RPMI8226 (cell line): Measurements from ENCODE around the gene CMIP.

ENCODE experiments used
- DNase-seq: peaks from one replicate; pipeline ENCODE4 v3.0.0-alpha.2; 2015

Gene CMIP

DNA sequence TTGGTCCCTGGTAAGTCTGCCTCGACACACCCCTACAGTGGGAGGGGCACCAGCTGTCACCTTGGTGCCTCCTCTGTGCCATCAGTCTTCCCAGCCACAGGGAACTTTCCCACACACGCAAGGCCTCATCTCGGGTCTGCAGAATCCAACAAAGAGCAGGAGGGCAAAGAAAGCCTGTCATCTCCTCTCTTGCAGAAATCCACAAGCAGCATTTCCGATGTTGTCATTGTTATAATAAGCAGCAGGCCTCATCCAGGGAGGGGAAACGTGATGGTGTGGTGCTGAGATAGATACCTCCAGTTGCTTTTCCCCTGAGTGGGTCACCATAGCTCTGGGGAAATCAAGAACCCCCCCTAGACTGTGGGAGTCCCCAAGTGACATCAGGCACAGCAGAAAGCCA is 110.4 kb downstream of the CMIP start:
- DNase-seq: no peak

DNA sequence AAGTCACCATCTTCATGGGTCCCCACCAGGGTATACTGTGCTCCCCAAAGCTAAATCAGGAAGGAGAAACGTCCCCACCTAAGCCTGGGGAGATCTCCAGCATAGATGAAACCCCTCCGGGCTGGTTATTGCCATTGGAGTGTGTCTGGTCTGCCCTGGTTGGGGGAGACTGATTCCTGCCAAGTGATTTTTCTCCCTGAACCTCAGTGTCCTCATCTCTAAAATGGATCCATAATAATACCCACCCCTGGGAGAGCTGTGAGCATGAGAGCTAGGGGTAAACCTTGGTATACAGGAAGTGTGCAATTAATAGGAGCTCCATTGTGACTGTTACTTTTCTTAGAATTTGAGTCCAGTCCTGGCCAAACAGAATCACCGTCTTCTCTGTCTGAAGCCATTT is 111.1 kb downstream of the CMIP start:
- DNase-seq: no peak

DNA sequence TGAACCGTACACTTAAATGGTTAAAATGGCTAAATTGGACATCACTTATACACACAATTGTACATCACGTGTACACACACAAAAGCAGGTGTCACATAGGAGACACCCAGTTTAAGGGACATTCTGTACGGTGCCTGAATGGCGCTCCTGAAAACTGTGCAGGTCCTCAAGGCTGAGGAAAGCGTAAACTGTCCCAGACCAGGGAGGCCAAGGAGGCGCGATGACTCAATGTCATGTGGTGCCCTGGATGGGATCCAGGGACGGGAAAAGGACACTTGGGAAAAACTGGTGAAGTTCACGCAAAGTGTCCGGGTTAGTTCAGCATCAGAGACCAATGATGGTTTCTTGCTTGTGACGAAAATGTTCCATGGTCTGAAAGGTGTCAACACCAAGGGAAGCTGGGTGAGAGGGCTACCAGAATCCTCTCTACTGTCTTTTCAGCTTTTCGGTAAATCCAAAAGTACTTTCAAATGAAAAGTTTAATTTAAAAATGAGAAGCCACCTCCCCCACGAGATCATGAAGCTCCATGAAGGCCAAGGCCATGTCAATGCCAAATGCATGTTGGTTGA is 112.2 kb downstream of the CMIP start:
- no peak for DNase-seq

DNA sequence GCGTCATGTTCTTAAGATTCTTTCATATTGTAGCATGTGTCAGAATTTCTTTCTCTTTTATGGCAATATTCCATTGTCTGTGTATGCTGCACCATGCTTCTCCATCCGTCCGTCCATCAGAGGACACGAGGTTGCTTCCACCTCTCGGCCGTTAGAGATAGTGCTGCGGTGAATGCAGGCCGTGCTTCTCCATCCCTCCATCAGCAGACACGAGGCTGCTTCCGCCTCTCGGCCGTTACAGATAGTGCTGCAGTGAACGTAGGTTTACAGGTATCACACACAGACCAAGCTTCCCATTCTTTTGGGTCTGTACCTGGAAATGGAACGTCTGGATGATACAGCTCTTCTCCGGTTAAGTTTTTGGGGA is 113.5 kb downstream of the CMIP start:
- no peak for DNase-seq

DNA sequence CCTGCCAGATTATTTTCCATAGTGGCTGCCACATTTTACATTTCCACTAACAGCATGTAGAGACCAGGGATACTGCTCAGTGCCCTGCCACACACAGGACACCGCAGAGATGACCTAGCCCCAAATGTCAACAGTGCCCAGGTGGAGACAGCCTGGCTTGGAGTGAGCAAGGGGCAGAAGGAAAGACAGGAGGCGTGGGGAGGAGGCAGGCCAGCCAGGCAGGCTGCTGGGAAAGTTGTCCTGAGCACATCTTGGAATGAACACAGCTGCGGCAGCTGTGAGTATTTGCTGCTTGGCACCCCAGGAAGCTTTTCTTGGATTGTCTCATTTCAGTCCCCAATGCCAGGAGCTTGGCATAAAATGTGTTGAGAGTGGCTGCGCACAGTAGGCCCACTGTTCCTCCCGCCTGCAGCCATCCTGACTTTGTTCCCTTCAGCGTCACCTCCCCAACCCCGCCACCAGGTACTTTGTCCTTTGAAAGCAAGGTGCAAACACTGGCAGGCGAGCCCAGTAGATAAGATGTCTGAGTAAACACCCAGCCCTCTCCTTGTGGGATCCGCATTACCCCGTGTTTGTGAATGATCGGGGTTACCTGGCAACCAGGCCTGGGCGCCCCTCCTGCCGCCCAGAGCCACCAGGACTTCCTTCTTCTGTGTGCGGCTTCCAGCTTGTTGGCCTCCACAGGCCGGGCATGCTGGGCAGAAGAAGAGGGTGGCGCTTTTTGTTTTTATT is 114.0 kb downstream of the CMIP start:
- no peak for DNase-seq

DNA sequence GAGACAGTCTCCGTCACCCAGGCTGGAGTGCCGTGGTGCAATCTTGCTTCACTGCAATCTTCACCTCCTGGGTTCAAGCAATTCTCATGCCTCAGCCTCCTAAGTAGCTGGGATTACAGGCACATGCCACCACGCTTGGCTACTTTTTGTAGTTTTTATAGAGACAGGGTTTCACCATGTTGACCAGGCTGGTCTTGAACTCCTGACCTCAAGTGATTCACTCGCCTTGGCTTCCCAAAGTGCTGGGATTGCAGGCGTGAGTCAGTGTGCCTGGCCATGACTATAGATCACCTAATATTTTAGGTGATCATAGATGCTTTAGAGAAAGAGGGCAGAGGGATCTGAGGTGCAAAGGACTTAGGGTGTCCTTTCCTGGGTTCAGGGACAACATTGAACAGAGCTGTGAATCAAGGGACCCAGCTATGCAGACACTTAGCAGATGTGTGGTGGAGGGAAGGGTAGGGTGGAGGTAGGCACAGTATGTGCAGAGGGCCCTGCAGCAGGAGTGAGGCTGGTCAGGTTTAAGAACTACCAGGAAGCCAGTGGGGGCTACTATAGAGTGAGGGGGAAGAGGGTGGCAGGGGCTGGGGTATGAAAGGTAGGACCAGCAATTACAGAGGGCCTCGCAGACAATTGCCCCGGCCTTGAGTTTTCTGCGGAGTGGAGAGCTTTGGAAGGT is 116.5 kb downstream of the CMIP start:
- no peak for DNase-seq

DNA sequence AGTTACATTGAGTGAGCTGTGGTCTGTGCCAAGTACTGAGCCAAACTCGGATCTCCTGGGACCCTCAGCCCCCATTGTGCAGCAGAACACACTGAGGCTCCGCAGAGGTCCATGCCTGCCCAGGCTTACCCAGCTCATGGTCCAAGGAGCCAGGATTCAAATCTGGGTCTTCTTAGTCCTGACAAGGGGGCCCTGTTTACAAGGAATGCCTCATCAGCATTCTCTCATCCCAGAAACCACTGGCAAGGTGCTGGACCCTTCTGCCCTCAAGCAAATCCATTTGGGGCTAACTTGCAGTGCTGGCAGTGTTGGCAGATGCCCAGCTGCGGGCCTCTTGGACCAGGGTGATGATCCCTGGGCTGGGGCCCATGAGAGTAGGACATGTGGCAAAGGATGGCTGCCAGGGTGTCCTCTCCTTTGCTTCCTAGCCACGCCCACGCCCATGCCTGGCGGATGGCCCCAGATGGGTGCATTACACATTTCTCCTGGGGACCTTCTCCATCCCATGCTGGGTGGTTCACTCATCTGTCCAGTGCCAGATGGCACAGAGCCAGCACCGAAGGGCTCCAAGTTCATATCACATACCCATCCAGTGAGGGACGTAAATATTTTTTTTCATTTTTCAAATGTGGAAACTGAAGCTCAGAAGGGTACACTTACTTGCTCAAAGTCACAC is 117.7 kb downstream of the CMIP start:
- no peak for DNase-seq

DNA sequence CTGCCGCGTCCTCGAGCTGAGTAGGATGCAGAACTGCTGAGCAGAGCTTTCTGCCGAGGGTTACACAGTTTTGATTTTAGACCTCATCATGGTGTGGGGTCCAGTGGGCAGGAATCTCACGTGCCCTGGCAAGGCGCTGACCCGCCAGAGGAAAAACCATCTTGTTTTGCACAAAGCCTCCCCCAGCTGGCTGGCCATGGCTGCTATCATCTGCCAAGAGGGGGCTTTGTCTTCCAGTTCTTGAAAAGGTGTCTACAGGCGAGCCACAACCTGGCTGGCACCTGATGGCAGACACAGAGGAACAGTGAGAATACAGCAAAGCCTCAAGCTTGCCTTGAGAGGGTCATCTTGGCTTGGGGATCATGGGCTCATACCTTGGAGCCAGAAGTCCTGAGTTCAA is 118.3 kb downstream of the CMIP start:
- no peak for DNase-seq

DNA sequence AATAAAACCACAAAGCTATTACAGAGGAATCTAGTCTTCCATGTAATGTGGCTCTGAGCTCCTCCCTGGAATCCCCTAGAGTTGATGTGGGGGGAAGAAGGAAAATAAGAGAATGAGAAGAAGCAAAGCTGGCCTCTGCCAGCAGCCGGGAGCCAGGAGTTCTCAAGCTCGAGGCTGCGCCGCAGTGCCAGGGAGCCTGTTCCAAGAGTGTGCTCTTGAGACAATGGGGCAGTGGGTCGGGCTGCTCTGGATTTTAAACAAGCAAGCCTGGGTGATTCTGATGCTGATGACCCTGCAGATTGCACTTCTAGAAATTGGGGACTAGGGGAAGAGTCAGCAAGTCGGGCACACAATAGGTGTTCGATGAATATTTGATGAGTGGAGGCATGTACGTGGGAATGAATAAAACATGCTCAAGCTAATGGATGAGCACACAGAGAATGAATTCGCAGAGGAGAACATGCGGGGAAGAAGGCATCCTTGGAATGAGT is 119.9 kb downstream of the CMIP start:
- DNase-seq: no peak

DNA sequence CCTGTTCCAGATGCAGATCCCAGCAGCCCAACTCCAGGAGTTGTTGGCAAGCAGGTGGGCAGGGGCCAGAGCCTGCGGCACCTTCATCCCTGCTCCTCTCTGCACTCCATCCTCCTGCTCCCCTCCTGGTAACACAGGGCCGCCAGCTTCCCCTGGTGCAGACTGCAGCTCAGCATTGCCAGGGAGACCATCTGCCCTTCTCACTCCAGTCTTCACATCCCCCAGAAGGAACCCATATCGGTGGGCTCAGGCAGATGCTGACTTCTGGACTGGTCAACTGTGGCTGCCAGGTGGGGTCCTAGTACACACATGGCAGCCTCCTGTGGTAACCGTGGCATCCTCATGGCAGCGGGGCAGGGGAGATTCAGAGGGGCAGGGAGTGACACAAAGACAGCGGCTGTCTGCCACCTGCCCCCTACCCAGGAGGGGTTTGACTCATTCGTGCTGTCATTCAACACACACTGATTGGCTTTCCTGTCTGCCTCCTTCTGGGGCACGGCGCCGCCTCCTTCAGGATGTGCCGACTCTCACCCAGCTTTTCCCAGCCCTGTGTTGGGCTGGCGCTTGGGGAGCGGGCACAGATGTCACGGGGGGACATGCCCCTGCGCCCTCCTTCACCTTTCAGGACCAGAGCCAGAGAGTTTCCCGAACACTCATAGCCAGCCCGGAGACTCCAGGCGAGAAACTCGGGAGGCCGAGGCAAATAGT is 120.9 kb downstream of the CMIP start:
- no peak for DNase-seq

DNA sequence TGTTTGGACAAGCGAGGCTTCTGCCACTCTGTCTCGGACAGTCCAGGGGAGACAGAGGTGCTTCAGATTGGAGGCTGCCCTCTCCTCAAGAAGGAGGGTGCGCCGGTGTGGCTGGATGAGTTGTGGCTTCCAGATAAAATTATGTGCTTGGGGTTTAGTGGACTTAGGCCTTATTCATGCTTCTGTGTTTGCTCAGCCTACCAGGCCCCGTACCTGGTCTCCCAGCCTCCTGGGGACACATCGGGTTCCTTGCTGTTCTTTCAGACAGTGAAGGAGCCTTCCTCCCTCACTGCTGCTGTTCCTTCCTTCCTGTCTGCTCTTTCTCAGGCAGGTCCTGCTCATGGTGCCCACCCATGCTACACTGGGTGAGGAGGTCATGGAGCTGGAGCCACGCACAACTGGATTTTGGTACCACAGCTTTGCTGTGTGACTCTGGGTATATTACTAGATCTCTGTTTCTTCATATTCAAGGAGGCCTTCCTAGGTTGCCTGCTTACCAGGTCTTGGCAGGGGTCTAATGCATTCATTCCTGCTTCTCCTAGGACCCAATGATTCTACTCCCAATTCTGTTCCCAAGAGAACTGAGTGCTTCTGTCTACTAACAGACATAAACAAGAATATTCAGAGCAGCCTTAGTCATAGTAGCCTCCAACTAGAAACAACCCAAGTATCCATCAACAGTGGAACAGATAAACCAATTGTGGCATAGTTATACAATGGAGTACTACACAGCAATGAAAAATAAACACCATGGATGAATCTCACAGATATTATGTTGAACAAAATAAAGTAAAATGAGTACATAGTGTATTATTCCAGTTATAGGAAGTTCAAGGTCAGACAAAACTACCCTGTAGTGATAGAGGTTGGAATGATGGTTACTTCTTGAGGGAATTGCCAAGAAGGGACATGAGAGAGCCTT is 121.7 kb downstream of the CMIP start:
- DNase-seq: no peak

DNA sequence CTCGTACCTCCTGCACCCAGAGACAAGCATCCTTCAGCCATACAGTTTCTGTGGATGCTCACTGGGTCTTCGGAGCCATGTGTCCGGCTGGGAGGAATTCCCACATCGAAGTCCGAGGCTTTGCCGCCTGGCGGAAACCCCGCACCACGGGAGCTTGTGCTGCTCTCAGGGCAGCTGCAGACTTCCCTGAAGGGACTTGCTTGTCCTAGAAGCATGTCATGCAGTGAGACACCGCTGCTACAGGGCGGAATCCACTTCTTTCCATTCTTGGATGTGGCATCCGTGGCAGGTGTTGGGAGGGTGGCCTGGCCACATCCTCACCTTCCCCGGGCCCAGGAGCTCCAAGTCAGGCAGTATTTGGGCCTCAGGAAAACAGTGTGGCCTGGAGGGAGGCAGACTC is 122.5 kb downstream of the CMIP start:
- no peak for DNase-seq

DNA sequence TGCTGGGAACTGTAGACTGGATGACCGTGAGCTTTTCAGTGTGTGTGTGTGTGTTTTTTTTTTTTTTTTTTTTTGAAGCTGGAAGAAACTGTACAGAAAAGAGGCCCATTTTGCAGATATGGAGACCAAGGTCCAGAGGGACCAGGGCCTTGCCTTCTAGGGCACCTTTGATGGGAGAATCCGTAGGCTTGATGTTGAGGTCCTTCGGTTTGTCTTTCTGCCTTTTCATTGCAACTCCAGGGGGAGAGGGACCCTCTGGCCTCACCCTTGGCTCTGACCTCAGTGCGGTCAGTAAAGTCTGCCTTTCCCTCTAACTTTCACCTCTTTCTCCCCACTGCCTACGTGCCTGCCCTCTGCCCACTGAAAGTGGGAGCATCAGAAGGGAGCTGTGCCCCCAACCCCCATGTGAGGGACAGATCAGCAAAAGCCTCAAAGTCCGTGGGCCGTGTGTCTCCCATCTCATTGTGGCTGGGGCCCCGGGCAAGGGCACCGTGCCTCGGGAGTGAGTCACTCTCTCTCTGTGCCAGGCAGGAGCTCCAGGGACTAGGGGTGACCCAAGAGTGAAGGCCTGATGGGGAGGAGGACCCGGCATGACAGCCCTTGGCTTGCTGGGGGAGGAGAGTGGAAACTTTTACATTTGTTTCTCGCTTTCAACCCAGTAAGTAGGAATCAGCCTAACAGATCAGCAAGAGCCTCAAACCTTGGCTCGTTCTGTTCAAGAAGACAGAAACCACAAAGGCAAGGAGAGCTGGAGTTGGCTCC is 123.6 kb downstream of the CMIP start:
- no peak for DNase-seq

DNA sequence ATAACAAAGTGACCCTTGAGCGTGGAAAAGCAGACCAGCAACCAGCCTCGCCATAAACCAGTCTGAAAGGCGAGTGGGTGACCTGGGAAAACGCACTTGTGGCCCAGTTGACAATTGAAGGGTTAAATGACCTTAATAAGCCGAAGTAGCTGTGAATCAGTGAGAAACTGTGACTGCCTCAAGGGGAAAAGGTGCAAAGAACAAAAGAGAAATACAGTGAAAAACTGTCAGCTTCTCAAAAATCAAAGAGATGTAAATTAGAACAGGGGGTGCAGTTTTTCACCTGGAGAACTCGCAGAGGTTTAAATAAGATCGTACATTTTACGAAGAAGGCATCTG is 124.1 kb downstream of the CMIP start:
- no peak for DNase-seq

DNA sequence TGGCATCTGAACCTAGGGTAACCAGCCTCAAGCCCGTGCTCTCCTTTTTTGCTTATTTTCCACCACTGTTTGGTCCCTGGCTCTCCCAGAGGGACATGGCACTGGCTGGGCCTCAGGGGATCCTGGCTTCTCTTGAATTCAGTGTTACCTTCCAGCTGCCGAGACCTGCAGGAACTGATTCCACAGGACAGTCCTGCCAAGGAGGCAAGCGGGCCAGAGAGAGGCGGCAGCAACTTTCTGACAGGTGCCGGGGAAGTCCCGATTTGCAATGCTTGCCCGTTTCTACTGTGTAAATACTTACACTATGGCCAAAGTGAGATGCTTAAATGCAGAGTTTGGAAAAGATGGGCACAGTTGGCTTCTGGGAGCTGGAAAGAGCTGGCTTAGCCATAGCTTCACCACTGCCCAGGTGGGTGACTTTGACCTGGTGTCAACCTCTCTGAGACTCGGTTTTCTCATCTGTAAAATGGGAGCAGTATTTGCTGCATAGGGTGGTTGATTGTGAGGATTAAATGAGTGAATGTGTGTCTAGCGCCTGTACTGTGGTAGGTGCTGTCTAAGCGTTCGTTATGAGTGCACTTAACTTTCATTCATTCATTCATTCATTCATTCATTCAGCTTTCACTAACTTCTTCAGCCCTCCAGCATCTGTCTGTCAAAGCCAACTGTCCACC is 124.9 kb downstream of the CMIP start:
- no peak for DNase-seq

DNA sequence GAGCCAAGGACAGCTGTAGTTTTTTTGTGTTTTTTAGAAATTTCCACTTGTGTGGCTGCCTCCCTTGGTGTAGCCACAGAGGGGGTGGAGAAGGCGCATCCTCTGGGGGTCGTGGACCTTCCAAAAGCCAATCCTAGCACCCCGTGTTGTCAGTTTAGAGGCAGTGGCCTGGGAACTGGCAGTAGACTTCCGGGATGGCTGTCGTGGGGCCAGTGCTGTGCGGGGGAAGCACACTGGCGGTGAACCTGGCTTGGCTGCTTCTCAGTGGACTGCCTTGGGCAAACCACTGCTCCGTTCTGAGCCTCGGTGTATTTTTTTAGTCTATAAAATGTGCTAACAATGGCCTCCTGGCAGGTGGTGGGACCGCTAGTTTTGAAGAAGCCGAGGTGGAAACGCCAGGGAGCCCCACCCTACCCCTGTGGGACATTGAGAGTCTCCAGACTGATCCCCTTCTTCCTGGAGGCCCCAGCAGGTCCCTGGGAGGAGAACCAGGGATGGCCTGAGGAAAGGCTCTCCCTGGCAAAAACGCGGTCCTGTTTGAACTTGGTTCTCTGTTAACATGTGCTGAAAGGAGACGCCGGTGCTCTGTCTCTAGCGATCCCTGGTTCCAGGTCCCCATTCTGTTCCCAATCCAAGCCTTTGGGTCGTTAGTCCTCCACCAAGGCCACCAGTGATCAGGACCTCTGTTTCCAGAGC is 125.7 kb downstream of the CMIP start:
- no peak for DNase-seq

DNA sequence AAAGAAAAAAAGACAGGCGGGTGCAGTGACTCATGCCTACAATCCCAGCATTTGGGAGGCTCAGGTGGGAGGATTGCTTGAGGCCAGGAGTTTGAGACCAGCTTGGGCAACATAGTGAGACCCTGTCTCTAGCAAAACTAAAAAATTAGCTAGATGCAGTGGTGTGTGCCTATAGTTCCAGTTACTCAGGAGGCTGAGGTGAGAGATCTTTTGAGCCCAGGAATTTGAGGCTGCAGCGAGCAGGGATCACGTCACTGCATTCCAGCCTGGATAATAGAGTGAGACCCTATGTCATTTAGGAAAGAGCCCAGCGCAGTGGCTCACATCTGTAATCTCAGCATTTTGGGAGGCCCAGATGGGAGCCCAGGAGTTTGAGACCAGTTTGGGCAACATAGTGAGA is 126.6 kb downstream of the CMIP start:
- no peak for DNase-seq

DNA sequence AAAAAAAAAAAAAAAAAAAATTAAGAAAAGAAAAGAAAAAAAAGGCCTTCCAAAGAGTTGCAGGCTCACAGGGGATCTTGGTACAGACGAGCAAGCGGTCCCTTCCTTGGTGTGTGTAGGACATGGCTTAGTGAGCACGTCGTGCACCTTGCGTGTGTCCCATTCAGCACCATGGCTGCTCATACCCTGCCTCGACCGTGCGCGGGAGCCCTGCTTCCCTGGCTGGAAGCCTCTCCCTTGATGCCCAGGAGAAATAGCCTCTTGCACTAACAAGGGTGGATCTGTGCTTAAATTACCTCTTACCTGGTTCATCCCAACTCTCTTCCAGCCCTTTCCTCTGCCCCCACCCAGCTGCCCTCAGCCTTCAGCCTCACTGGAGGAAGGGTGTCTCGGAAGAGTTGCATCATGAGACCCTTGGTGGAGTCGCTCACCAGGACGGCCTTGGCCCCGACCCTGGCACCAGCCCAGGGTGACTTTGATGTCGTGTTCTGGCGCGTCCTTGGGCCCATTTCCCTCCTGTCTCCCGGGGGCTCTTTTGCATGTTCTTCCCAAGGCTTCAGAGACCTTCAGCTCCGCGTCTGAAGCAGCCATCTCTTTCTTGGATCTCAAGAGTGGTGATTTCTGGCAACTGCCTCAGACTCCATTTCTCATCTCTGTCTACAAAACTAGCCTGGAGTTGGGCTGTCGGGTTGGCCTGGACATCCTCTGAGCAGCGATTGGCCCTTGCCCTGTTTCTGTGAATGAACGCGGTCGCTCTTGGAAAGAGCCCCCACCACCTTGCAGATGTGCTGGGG is 127.2 kb downstream of the CMIP start:
- no peak for DNase-seq
